Neuronal stem cell (in vitro differentiated cells): Measurements from ENCODE around the gene DNA2.

Experiments
- DNase-seq: peaks from one replicate; pipeline ENCODE4 v3.0.0-alpha.2; 2013; ENCODE audit warnings: low spot score
- H2AFZ ChIP-seq: one replicate; pipeline ENCODE4 v1.6.1; 2013; ENCODE audit warnings: mild to moderate bottlenecking, low read length, inconsistent platforms
- H2AK5ac ChIP-seq: 2 replicates; pipeline ENCODE4 v1.6.1; 2013; ENCODE audit warnings: low read depth, mild to moderate bottlenecking, inconsistent platforms, low read length, moderate library complexity, mixed read lengths
- H2BK120ac ChIP-seq: 2 replicates; pipeline ENCODE4 v1.6.1; 2013; ENCODE audit warnings: low read depth, mild to moderate bottlenecking, inconsistent platforms, low read length, moderate library complexity, mixed read lengths
- H2BK12ac ChIP-seq: one replicate; pipeline ENCODE4 v1.6.1; 2013; ENCODE audit warnings: low read length, inconsistent platforms
- H2BK15ac ChIP-seq: 2 replicates; pipeline ENCODE4 v1.6.1; 2013; ENCODE audit warnings: mild to moderate bottlenecking, low read length, inconsistent platforms, mixed read lengths
- H2BK5ac ChIP-seq: one replicate; pipeline ENCODE4 v1.6.1; 2013; ENCODE audit warnings: inconsistent platforms, mild to moderate bottlenecking, low read length, moderate library complexity
- H3K14ac ChIP-seq: one replicate; pipeline ENCODE4 v1.6.1; 2013; ENCODE audit warnings: low read length, inconsistent platforms
- H3K18ac ChIP-seq: 2 replicates; pipeline ENCODE4 v1.6.1; 2013; ENCODE audit warnings: low read length, inconsistent platforms
- H3K23ac ChIP-seq: 2 replicates; pipeline ENCODE4 v1.6.1; 2013; ENCODE audit warnings: low read depth, mild to moderate bottlenecking, mixed read lengths, low read length, inconsistent platforms; ENCODE audit not compliant: poor library complexity
- H3K27ac ChIP-seq: replicated peaks from 3 replicates; pipeline ENCODE4 v1.5.1; 2013; ENCODE audit warnings: low read length, inconsistent platforms
- H3K27me3 ChIP-seq, 3 experiments: 2 replicates each; pipeline ENCODE4 v1.6.1; 2013; ENCODE audit warnings: low read length in 3 of 3, mild to moderate bottlenecking in 2 of 3, inconsistent platforms in 1 of 3, low read depth in 1 of 3, mixed read lengths in 1 of 3, moderate library complexity in 1 of 3; ENCODE audit not compliant: control insufficient read depth in 3 of 3, insufficient read depth in 3 of 3
- H3K36me3 ChIP-seq, 2 donors: replicated peaks in 1 of 2; 2 replicates each; pipeline ENCODE4 v1.6.1; 2013; ENCODE audit warnings: low read length in 2 of 2; ENCODE audit not compliant: control insufficient read depth in 2 of 2, insufficient read depth in 2 of 2
- H3K4ac ChIP-seq: 2 replicates; pipeline ENCODE4 v1.6.1; 2013; ENCODE audit warnings: inconsistent platforms, mild to moderate bottlenecking, low read length, moderate library complexity
- H3K4me1 ChIP-seq, 2 donors: 1 replicate in 1 of 2; 2 replicates in 1 of 2; pipeline ENCODE4 v1.6.1; 2013; ENCODE audit warnings: low read length in 2 of 2, low read depth in 1 of 2; ENCODE audit not compliant: control insufficient read depth in 2 of 2, insufficient read depth in 1 of 2
- H3K4me2 ChIP-seq: one replicate; pipeline ENCODE4 v1.6.1; 2013; ENCODE audit warnings: mild to moderate bottlenecking, low read length, inconsistent platforms; ENCODE audit not compliant: insufficient read depth, poor library complexity, severe bottlenecking
- H3K4me3 ChIP-seq, 2 donors: 2 replicates each; pipeline ENCODE4 v1.5.1; 2013; ENCODE audit warnings: low read length in 2 of 2, mild to moderate bottlenecking in 2 of 2, inconsistent platforms in 1 of 2, moderate library complexity in 1 of 2
- H3K79me1 ChIP-seq: one replicate; pipeline ENCODE4 v1.6.1; 2013; ENCODE audit warnings: low read depth, mild to moderate bottlenecking, inconsistent platforms, low read length, moderate library complexity
- H3K9ac ChIP-seq: one replicate; pipeline ENCODE4 v1.6.1; 2013; ENCODE audit warnings: mild to moderate bottlenecking, low read depth, low read length, inconsistent platforms; ENCODE audit not compliant: poor library complexity
- H3K9me3 ChIP-seq, 2 donors: replicated peaks in 1 of 2; 2 replicates each; pipeline versions ENCODE3 to v1.6.1; 2013; ENCODE audit warnings: low read length in 2 of 2, mild to moderate bottlenecking in 2 of 2, inconsistent platforms in 1 of 2, low read depth in 1 of 2, mixed read lengths in 1 of 2, moderate library complexity in 1 of 2; ENCODE audit not compliant: control insufficient read depth in 2 of 2, insufficient read depth in 1 of 2
- H4K8ac ChIP-seq: one replicate; pipeline ENCODE4 v1.6.1; 2013; ENCODE audit warnings: low read depth, mild to moderate bottlenecking, inconsistent platforms, low read length, moderate library complexity
- H4K91ac ChIP-seq: one replicate; pipeline ENCODE4 v1.6.1; 2013; ENCODE audit warnings: low read length, low read depth, mild to moderate bottlenecking, inconsistent platforms; ENCODE audit not compliant: poor library complexity
- WGBS, 2 donors: extraction: QIAGEN DNeasy Blood & Tissue Kit; methylation state at CpG; one replicate each; pipeline ENCODE4 v1.1.7; 2013; ENCODE audit warnings: missing lambda C conversion rate in 2 of 2, mixed read lengths in 1 of 2; ENCODE audit not compliant: insufficient read length in 2 of 2, insufficient replicate concordance in 1 of 2; ENCODE audit errors: extremely low coverage in 2 of 2; 5-methylcytosine and 5-hydroxymethylcytosine counted together

Gene DNA2

DNA sequence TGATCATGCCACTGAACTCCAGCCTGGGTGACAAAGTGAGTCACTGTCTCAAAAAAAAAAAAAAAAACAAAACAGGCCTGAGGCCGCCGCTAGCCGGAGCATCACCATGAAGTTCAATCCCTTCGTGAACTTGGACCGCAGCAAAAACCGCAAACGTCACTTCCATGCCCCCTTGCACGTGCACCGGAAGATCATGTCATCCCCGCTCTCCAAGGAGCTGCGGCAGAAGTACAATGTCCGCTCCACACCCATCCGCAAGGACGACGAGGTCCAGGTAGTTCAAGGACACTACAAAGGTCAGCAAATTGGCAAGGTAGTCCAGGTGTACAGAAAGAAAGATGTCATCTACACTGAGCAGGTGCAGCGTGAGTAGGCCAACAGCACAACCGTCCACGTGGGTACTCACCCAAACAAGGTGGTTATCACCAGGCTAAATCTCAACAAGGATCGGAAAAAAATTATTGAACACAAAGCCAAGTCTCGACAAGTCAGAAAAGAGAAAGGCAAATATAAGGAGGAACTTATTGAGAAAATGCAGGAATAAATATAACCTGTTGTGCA is 47.2 kb downstream of the DNA2 start:
- Histone ChIP-seq H2BK15ac (no peak overlapping the region), H3K27me3 (no peaks in the 10 kb centered on the region), H3K36me3 (peaks cover 26 to 84% of the 10 kb centered on the region in 2 donors), H3K18ac (no peak overlapping the region), H3K14ac (peak overlapping the region; percentile 56), H3K4ac (no peak overlapping the region), H3K79me1 (peaks cover 3% of the 10 kb centered on the region), H3K9ac (no peak overlapping the region), H2AK5ac (no peak overlapping the region), H3K4me2 (no peak overlapping the region), H3K4me3 (peak overlapping the region in 1 of 2 donors; percentile 47), H2BK5ac (no peak overlapping the region), H4K8ac (no peak overlapping the region), H3K23ac (no peak overlapping the region), H2BK120ac (no peak overlapping the region), H4K91ac (no peak overlapping the region), H3K4me1 (no peaks in the 10 kb centered on the region), H2AFZ (no peak overlapping the region), H3K27ac (no peak overlapping the region), H2BK12ac (no peak overlapping the region), H3K9me3 (no peaks in the 10 kb centered on the region)
- no peak for DNase-seq
- WGBS, 2 donors: no CpG with 5 or more reads among the region's 20 CpGs

GRCh38 chr10:68423522-68423921 is 48.3 kb downstream of the DNA2 start:
- Histone ChIP-seq H3K9ac (no peak overlapping the region), H3K27ac (no peak overlapping the region), H2BK120ac (no peak overlapping the region), H3K9me3 (no peaks in the 10 kb centered on the region), H2BK15ac (no peak overlapping the region), H4K91ac (no peak overlapping the region), H4K8ac (no peak overlapping the region), H2AK5ac (no peak overlapping the region), H3K14ac (peak overlapping the region; percentile 56), H3K36me3 (peaks cover 23 to 86% of the 10 kb centered on the region in 2 donors), H3K27me3 (no peaks in the 10 kb centered on the region), H3K4me3 (no peak overlapping the region), H2BK12ac (no peak overlapping the region), H3K79me1 (peaks cover 2% of the 10 kb centered on the region), H3K4ac (no peak overlapping the region), H3K4me1 (no peaks in the 10 kb centered on the region), H3K18ac (no peak overlapping the region), H2BK5ac (no peak overlapping the region), H2AFZ (no peak overlapping the region), H3K23ac (no peak overlapping the region), H3K4me2 (no peak overlapping the region)
- no CpG with 5 or more reads among the region's 5 CpGs for WGBS, 2 donors
- no peak for DNase-seq

GRCh38 chr10:68419376-68419775 is 52.4 kb downstream of the DNA2 start:
- Histone ChIP-seq H3K4me3 (no peak overlapping the region), H3K14ac (no peak overlapping the region), H3K9ac (no peak overlapping the region), H3K18ac (no peak overlapping the region), H2BK5ac (no peak overlapping the region), H2BK15ac (no peak overlapping the region), H3K27ac (no peak overlapping the region), H4K8ac (no peak overlapping the region), H4K91ac (no peak overlapping the region), H2BK120ac (no peak overlapping the region), H3K27me3 (no peaks in the 10 kb centered on the region), H2BK12ac (no peak overlapping the region), H3K4me1 (no peaks in the 10 kb centered on the region), H3K4me2 (no peak overlapping the region), H2AFZ (no peak overlapping the region), H3K36me3 (peaks cover 25 to 97% of the 10 kb centered on the region in 2 donors), H3K23ac (no peak overlapping the region), H3K79me1 (peaks cover 2% of the 10 kb centered on the region), H2AK5ac (no peak overlapping the region), H3K9me3 (no peaks in the 10 kb centered on the region), H3K4ac (no peak overlapping the region)
- no peak for DNase-seq
- no CpG with 5 or more reads among the region's 3 CpGs for WGBS, 2 donors

GRCh38 chr10:68408898-68409518 is 62.8 kb downstream of the DNA2 start:
- H3K14ac ChIP-seq: no peak overlapping the region
- no peak overlapping the region for H3K23ac ChIP-seq
- no peak overlapping the region for H4K8ac ChIP-seq
- H3K27ac ChIP-seq: no peak overlapping the region
- H3K4ac ChIP-seq: no peak overlapping the region
- H4K91ac ChIP-seq: no peak overlapping the region
- H2BK5ac ChIP-seq: no peak overlapping the region
- no peak for DNase-seq
- H3K27me3 ChIP-seq: no peaks in the 10 kb centered on the region
- H3K36me3 ChIP-seq: peaks cover 2 to 16% of the 10 kb centered on the region in 2 donors
- H3K9ac ChIP-seq: no peak overlapping the region
- no peak overlapping the region for H2AFZ ChIP-seq
- no peak overlapping the region for H2BK15ac ChIP-seq
- no CpG with 5 or more reads among the region's 2 CpGs for whole genome bisulfite sequencing, 2 donors
- H3K4me3 ChIP-seq: no peak overlapping the region
- peaks cover 2 to 4% of the 10 kb centered on the region in 2 donors for H3K4me1 ChIP-seq
- H3K18ac ChIP-seq: no peak overlapping the region
- H3K9me3 ChIP-seq: no peaks in the 10 kb centered on the region
- no peak overlapping the region for H3K4me2 ChIP-seq
- no peak overlapping the region for H2AK5ac ChIP-seq
- H2BK12ac ChIP-seq: no peak overlapping the region
- peaks cover 3% of the 10 kb centered on the region for H3K79me1 ChIP-seq
- H2BK120ac ChIP-seq: no peak overlapping the region
